PC-3 (cell line): Measurements from ENCODE around the gene WDR27.

ENCODE experiments used
- EZH2 ChIP-seq: fragments of 300-600 bp; sonication (generic); IDR thresholded peaks from one replicate; pipeline ENCODE4 v1.6.1; 2017; ENCODE audit warnings: antibody characterized with exemption, mild to moderate bottlenecking, low read length; ENCODE audit not compliant: unreplicated experiment
- EZH2phosphoT487 ChIP-seq: fragments of 300-600 bp; sonication (generic); IDR thresholded peaks from 2 replicates; pipeline ENCODE4 v1.6.1; 2018; ENCODE audit warnings: mild to moderate bottlenecking, antibody characterized with exemption, low read length, borderline replicate concordance
- TF ChIP-seq, protein P1 (sequence below): fragments of 300-600 bp; sonication (generic); conservative IDR thresholded peaks from 2 replicates; pipeline ENCODE4 v1.5.1; 2017; ENCODE audit warnings: antibody characterized with exemption, low read depth, mild to moderate bottlenecking, low read length

DNA sequence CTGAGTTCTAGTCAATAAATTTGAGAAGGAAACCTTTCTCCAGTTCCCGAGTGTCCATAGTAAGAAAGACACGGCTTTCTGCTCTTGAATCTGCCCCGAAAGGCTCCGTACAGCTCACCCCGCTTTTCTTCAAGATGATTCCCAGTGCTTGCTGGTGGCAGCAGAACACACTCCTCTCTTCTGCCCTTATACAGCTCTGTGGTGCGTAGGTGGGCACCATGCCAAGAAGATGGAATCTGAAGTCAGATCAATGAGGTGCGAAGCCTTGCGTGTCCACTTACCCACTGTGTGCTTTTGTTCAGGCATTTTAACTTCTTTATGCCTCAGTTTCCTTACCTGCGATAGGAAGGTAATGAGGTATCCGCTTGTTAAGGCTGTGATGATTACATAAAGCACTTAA is 142.2 kb downstream of the WDR27 start:
- TF ChIP-seq, protein P1, sequence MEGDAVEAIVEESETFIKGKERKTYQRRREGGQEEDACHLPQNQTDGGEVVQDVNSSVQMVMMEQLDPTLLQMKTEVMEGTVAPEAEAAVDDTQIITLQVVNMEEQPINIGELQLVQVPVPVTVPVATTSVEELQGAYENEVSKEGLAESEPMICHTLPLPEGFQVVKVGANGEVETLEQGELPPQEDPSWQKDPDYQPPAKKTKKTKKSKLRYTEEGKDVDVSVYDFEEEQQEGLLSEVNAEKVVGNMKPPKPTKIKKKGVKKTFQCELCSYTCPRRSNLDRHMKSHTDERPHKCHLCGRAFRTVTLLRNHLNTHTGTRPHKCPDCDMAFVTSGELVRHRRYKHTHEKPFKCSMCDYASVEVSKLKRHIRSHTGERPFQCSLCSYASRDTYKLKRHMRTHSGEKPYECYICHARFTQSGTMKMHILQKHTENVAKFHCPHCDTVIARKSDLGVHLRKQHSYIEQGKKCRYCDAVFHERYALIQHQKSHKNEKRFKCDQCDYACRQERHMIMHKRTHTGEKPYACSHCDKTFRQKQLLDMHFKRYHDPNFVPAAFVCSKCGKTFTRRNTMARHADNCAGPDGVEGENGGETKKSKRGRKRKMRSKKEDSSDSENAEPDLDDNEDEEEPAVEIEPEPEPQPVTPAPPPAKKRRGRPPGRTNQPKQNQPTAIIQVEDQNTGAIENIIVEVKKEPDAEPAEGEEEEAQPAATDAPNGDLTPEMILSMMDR: no peak
- TF ChIP-seq EZH2 (no peak), EZH2phosphoT487 (no peak)
